Stromal cell of bone marrow (primary cell): ENCODE data around the gene CCDC200.
"Not testable (repeated sequence)": the region's sequence is repeated elsewhere in the genome, so short reads cannot be mapped to it uniquely, and the experiment has no call there.

Source experiments
- DNase-seq: peaks from one replicate; pipeline ENCODE4 v3.0.0-alpha.2; 2012; ENCODE audit warnings: low read depth

The CCDC200 gene

GRCh38 chr17:43228020-43228782, at the start of gene CCDC200:
CCDC200 (minus strand) TSS chr17:43228623; CDS start chr17:43228554, 69 bp downstream.
- not testable (repeated sequence) for DNase-seq

- not testable (repeated sequence) for DNase-seq
Measured at GRCh38 chr17:43272914-43273313, 44.5 kb upstream of the CCDC200 start.

GRCh38 chr17:43272483-43272882, 44.1 kb upstream of the CCDC200 start:
- DNase-seq: not testable (repeated sequence)

- not testable (repeated sequence) for DNase-seq
Measured at GRCh38 chr17:43270552-43271504, 42.4 kb upstream of the CCDC200 start.

GRCh38 chr17:43246456-43246855, 18.0 kb upstream of the CCDC200 start:
- DNase-seq: not testable (repeated sequence)

GRCh38 chr17:43240596-43241352, 12.4 kb upstream of the CCDC200 start:
- DNase-seq: not testable (repeated sequence)

- DNase-seq: not testable (repeated sequence)
Measured at GRCh38 chr17:43239597-43239996, 11.2 kb upstream of the CCDC200 start.

- DNase-seq: not testable (repeated sequence)
Measured at GRCh38 chr17:43233877-43234276, 5.5 kb upstream of the CCDC200 start, which contains the start of gene RNU2-1. RNU2-1 (minus strand) TSS chr17:43233977.

- DNase-seq: not testable (repeated sequence)
Measured at GRCh38 chr17:43233263-43233662, 4.8 kb upstream of the CCDC200 start.

GRCh38 chr17:43232021-43232699, 3.7 kb upstream of the CCDC200 start:
- DNase-seq: not testable (repeated sequence)

GRCh38 chr17:43231205-43232020, 3.0 kb upstream of the CCDC200 start:
- not testable (repeated sequence) for DNase-seq

- DNase-seq: no peak
Measured at GRCh38 chr17:43226393-43226792, 2.0 kb downstream of the CCDC200 start.

- no peak for DNase-seq
Measured at GRCh38 chr17:43224146-43224705, 4.2 kb downstream of the CCDC200 start.

- no peak for DNase-seq
Measured at GRCh38 chr17:43220511-43221125, 7.8 kb downstream of the CCDC200 start.

- no peak for DNase-seq
Measured at GRCh38 chr17:43219746-43220380, 8.6 kb downstream of the CCDC200 start.

GRCh38 chr17:43219001-43219400, 9.4 kb downstream of the CCDC200 start:
- DNase-seq: no peak

- no peak for DNase-seq
Measured at GRCh38 chr17:43217614-43218087, 10.8 kb downstream of the CCDC200 start.

GRCh38 chr17:43216762-43217613, 11.4 kb downstream of the CCDC200 start:
- DNase-seq: no peak
